Epithelial cell of prostate (primary cell): ENCODE measurements around the gene FBF1.
"Not testable (repeated sequence)": the region's sequence is repeated elsewhere in the genome, so short reads cannot be mapped to it uniquely, and the experiment has no call there.

Experiments
- DNase-seq: peaks from one replicate; pipeline ENCODE4 v3.0.0-alpha.2; 2011; ENCODE audit warnings: low read depth, low spot score
- H3K27ac ChIP-seq: fragments of 450-650 bp; 2 replicates; pipeline ENCODE4 v1.5.1; 2017; ENCODE audit warnings: mild to moderate bottlenecking

FBF1 gene

DNA sequence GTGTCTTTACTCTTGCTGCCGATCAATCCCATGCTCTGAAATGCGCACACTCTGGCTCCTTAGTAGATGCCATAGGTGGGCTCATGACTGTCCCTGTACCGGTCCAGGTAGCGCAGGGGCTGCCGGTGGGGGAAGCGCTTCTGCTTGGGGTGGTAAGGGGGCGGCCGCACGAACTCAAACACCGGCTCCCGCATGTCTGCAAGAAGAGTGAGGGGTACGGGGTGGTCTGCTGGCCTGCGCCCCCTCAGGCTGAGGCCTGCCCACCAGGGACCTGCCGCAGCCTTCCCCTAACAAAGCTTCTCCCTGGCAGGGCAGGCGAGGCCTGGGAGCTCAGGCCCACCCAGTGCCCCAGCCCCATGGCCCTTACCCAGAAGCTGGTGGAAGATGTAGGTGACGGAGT lies 42.1 kb downstream of the FBF1 start:
- no peak overlapping the region for H3K27ac ChIP-seq
- no peak for DNase-seq

DNA sequence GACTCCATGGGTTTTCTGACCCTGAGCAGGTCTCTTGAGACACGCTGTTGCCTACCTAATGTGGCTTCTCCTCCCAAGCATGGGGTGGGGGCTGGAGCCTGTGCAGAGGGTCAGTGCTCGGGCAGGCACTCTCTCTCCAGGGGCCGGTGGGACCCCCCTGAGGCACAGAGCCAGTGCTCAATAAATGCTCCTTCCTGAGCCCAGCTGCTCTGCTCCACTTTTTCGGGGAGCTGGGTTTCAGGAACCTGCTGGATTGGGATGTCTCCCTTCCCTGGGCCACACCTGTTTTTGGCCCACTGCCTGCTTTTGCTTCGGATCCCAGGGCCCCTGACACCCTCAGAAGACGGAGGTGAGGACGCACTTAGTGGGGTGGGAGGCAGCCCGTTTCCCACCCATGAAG lies 42.8 kb downstream of the FBF1 start:
- H3K27ac ChIP-seq = no peak overlapping the region

GRCh38 chr17:75897160-75898019 lies 43.5 kb downstream of the FBF1 start:
- DNase-seq = no peak
- H3K27ac ChIP-seq = peak overlapping the region; percentile 62

More for the DNA sequence above, 42.8 kb downstream of the FBF1 start:
- DNase-seq = no peak

DNA sequence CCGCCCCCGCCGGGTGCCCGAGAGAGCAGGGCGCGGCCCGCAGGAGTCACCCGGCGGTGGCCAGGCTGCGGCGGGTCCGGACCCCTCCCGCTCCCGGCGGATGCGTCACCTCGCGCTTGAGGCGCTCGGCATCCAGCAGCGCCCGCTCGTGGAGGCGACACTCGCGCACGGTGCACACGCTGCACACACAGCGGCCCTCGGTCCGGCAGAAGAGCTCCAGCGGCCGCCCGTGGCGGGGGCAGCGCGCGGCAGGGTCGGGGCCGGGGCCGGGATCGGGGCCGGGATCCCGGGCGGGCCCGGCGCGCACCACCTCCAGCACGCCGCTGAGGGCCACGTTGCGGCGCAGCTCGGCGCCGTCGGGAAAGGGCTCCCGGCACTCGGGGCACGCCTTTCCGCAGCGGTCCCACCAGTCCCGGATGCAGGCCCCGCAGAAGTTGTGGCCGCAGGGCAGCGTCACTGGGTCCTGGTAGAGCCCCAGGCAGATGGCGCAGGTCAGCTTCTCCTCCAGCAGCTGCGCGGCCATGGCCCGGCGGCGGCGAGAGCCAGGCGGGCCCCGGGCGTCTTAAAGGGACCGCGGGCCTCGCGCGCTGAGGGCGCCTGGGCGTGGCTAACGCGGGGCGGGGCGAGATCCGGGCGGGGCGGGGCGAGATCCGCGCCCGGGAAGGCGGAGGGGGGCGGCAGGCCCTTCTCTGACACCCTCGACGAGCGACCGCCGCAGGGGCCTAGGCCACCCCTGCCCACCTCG lies 44.3 kb downstream of the FBF1 start, which contains the start of gene TRIM65:
TRIM65 (minus strand) TSS at position 537 of the 745 bp plus-strand sequence; CDS start at position 523, 14 bp downstream.
- no peak for DNase-seq

DNA sequence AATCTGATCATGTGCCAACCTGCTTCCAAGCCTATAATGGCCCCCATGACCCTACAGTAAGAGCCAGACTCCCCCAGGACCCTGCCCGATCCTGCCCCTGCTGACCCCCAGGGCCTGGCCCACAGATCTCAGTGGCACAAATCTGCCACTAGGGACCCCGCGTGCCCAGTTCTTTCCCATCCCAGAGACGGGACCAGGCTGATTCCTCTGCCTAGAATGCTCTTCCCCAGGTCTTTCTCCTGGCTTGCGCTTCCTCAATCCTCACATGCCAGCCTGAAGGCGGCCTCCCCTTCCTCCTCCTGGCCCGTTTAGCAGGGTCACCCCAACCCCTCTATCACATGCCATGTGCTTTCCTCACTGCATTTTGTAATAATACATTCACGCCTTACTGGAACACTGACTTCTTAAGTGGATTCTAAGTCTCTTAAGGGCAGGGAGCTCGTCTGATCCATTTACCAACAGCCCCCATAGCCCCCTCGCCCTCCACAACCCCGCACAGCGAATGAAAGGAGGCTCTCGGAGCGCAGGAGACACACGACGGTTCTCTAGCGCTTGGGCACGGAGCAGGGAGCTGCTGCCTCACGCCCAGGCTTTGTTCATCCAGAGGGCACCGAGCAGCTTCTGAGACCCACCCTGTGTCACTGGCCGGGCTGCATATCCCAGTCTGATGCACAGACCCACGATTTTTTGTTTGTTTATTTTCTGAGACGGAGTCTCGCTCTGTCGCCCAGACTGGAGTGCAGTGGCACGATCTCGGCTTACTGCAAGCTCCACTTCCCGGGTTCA lies 45.3 kb downstream of the FBF1 start:
- DNase-seq = no peak
- H3K27ac ChIP-seq = peak overlapping the region; percentile 62

More for the DNA sequence above, 44.3 kb downstream of the FBF1 start, which contains the start of gene TRIM65:
- H3K27ac ChIP-seq = peak within 1 kb of the TSS; percentile 62

DNA sequence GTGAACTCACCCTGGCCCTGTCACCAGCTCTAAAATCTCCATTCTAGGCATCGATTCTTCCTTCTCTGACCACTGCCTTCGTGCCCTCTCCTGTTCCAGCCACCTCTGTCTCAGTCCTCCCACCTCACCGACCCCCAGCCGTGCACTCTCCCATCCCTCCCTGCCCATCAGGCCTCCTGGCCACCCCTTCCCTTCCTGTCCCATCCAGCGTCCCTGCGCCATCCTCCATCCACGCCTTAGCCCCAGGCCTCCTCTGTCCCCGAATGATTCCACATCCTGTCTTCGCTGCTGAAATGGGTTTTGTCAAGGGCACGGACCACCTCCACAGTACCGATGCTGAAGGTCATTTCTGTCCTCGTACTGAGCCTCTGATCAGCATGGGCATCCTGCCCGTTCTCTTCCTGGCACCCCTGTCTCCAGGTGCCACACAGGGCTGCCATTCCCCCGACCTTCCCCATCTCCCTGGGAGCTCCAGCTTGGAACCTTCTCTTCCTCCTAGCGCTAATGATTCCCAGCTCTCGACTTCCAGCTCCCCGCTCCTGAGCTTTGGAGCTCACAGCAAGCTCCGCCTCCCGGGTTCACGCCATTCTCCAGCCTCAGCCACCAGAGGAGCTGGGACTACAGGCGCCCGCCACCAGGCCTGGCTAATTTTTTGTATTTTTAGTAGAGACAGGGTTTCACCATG lies 46.7 kb downstream of the FBF1 start:
- no peak overlapping the region for H3K27ac ChIP-seq

GRCh38 chr17:75893305-75894048 lies 47.4 kb downstream of the FBF1 start:
- H3K27ac ChIP-seq = no peak overlapping the region
- DNase-seq = no peak

More for the DNA sequence above, 46.7 kb downstream of the FBF1 start:
- DNase-seq = no peak

DNA sequence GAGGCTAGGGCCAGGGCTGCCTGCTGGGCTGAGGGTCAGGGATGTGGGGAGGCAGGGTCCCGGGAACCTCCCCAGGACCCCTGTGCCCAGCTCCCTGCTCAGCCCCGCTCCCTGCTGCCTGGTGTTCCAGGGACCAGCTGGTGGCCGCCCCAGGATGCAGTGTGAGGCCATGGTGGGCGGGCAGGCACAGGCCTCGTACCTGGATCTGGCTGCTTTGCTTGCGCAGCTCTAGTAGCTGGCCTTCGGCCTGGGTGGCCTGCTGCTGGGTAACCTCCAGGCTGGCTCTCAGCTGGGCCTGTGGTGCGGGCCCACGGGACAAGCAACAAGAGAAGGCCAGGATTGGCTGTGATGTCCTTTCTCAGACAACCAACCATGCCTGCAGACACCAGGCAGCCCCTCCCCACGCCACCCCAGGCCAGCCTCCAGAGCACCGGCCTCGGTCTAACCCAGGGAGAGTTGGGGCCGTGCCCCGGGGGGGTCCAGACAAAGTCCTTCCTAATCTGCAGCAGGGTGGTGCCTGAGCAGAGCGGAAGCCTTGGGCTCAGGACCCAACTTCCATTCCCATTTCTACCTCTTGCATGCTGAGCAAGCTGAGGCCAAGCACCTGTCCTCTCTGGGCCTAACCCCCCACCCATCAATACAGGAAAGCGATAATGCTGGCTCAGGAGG lies 48.2 kb downstream of the FBF1 start:
- DNase-seq = no peak
- H3K27ac ChIP-seq = no peak overlapping the region

GRCh38 chr17:75891605-75892555 lies 49.0 kb downstream of the FBF1 start:
- no peak overlapping the region for H3K27ac ChIP-seq
- DNase-seq = no peak

GRCh38 chr17:75891022-75891604 lies 49.7 kb downstream of the FBF1 start:
- no peak overlapping the region for H3K27ac ChIP-seq
- DNase-seq = no peak

DNA sequence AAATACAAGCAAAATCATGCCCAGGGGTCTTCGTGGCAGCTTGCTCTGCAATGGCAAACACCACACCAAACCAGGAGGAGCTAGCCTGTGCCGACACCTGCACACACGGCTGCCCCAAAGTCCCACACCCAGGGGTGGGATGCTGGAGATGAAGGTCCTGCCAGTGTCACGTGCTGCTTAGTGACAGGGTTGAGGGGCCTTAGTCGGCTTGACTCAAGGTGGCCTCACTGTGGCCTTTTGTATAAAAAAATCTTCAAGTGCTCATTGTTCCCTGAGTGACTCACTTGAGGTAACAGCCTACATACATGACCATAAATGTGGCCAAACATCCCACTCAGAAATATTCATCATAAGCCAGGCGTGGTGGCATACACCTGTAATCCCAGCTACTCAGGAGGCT lies 51.4 kb downstream of the FBF1 start:
- DNase-seq = no peak
- no peak overlapping the region for H3K27ac ChIP-seq

DNA sequence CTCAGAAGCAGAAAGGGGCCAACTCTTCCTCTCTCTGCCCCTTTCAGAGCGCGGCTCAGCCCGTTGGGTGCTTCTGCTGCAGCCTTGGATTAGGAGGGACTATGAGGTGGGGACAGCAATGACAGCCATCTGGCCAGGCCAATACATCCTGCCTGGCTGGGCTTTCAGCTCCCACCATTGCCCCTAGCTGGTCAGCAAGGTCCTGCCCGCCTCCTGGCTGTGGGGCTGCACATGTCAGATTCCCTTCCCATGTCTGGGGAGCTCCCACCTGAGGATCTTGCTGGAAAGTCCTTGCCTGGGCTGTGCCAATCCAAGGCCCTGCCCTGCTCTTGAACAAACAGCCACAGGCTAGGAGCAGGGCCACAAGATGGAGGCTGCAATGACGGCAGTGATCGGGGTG lies 52.4 kb downstream of the FBF1 start:
- H3K27ac ChIP-seq = no peak overlapping the region
- no peak for DNase-seq

DNA sequence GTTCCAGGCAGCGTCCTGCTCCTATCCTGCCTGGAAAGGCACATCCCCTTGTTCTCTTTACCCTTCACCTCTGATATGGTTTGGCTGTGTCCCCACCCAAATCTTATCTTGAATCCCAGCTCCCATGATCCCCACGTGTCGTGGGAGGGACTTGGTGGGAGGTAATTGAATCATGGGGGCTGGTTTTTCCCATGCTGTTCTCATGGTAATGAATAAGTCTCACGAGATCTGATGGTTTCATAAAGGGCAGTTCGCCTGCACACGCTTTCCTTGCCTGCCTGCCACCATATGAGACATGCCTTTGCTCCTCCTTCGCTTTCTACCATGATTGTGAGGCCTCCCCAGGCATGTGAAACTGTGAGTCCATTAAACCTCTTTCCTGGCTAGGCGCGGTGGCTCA lies 55.0 kb downstream of the FBF1 start:
- not testable (repeated sequence) for DNase-seq, H3K27ac ChIP-seq

- no peak for DNase-seq
- H3K27ac ChIP-seq = no peak overlapping the region
These were observed 55.4 kb downstream of the FBF1 start for GRCh38 chr17:75885431-75885830.

- no peak overlapping the region for H3K27ac ChIP-seq
- no peak for DNase-seq
These were observed 59.0 kb downstream of the FBF1 start for GRCh38 chr17:75881678-75882454.

GRCh38 chr17:75880266-75880665 lies 60.6 kb downstream of the FBF1 start:
- H3K27ac ChIP-seq = no peak overlapping the region

More at GRCh38 chr17:75880266-75880665, 60.6 kb downstream of the FBF1 start:
- DNase-seq = no peak
